ENCODE data around the gene ZNF343.
A peak's percentile ranks its signal among the peaks of the same experiment; 100 is the strongest.
"Not testable (repeated sequence)": the region's sequence is repeated elsewhere in the genome, so short reads cannot be mapped to it uniquely, and the experiment has no call there.

ZNF343 gene

DNA sequence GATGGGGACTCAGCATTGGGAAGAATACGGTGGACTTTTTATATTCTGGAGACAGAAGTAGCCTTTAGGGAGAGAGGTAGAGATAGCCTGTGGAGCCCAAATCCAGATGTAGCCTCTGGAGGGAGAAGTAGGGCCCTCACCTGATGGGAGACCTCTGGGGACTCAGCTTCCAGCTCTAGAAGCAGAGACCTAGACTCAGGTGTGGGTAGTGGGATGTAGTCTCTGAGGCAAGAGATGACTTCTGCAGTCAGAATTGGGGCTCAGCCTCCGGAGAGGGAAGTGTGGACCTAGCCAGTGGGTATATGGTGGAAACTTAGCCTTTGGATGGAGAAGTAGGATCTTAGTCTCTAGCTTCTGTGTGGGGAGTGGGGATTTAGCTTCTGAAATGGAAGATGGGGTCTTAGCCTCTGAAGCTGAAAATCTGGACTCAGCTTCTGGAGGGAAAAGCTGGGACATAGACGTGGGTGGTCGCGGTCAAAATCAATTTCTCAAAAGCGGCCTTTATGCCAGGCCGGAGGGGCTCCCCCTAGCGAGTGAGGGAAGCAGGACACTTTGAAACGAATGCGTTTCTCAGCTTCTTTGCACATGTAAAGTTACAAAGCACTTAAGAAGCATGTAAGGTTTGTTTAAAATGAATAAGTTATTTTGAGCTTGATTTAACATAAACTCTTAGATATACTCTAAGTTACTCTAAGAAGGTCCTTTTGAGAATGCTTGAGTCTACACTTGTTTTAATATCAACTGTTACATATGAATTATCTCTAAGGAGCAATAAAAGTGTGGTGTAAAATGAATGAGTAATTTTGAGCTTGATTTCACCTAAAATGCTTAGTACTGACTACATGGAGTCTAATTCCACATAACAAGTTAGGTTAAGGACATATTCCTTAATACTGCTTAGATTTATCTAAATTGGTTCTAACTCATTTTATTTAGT is 12.9 kb upstream of the ZNF343 start:
- DNase-seq, result peak; percentile 13

DNA sequence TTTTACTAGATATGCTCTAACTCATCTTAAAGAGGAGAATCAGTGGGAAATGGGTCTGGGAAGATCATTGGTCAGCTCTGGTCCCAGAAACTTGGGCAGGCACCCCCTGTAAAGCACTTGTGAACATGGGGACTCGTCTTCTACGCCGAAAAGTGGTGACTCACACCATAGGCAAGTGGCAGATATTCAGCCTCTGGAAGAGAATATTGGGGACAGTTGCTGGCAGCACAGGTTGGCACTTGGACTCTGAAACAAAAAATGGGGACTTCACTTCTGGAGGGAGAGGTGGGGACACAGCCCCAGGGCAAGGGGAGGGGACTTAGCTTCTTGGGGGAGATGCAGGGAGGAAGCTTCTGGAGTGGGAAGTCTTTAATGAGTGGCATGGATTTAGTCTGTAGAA is 11.9 kb upstream of the ZNF343 start:
- no peak for DNase-seq

DNA sequence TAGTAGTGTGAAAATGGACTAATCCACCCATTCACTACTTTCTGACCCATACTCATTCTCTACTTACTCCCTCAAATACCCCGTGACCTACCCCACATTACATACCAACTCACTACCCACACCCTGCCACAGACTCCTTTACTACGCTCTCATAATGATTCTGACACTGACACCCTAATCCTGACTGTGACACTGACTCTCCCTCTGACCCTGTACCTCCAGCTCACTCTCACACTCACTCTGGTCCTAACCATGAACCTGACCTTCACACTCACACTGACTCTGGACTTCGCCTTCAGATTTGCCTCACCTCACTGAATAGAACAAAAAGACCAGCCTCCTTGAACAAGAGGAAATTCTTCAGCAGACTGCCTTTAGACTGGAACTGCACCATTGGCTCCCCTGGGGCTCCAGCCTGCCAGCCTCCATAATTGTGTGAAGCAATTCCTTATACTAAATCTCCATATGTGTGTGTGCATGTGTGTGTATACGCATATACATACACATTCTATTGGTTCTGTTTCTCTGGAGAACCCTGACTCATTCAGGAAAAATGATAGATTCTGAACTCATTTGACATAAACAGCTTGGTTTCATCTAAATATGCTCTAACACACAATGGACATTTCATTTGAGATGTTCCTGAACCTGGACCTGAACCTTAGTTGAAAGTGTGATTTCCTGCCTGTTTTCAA is 10.5 kb upstream of the ZNF343 start:
- DNase-seq, result no peak

DNA sequence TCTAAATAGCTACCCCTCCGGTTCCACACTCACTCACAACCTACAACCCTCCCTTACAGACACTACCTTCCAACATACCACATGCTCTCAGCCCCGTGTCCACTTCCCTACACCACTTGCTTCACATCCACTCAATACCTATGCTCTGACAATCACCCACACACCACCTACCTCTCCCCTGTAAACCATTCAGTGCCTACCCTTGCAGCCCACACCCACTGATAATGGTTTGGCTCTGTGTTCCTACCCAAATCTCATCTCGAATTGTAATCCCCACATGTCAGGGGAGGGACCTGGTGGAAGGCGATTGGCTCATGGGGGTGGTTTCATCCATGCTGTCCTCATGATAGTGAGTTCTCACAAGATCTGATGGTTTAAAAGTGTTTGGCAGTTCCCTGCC is 9.8 kb upstream of the ZNF343 start:
- no peak for DNase-seq

DNA sequence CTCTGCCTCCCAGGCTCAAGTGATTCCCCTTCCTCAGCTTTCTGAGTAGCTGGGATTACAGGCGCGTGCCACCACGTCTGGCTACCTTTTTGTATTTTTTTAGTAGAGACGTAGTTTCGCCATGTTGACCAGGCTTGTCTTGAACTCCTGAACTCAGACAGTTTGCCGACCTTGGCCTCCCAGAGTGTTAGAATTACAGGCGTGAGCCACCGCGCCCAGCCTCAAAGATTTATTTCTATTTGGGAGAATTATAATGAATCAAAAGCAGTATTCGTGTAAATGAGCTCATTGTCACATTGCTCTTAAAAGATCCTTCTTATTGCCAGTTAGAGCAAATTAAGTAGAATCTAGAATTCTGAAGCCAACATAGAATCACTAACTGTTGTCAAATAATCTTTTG is 9.4 kb upstream of the ZNF343 start:
- DNase-seq, result no peak

DNA sequence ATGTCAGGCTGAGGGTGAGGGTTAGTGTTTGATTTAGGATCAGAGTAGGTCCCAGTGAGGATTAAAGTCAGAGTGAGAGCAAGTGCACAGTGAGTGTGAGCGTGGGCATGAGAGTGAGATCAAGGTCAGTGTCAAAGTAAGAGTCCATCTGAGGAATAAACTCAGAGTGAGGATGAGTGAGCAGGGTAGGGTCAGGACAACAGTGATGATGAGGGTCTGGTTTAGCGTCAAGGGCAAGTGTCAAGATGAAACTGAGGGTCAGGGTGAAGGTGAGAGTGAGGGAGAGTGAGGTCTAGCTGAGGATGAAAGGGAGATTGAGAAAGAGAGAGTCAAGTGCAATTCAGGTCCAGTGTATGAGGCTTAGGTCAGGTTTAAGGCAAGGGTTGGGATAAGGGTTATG is 7.7 kb upstream of the ZNF343 start:
- DNase-seq, result no peak

DNA sequence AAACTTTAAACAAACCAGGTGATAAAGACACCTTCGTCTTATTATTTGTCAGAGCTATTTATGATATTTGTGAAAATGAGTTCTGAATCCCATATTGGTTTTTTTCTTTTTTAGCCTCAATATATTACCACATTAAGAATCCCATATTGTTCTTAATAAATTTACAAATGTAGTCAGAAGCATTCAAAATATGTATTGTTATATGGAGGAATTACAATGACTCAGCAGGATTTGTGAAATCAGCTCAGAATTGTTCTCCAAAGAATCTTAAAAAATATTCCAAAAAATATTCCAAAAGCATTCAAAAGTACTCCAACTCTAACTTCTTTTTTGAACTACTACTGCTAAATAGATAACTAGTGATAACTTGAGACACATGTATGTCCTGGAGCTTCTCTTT is 6.5 kb upstream of the ZNF343 start:
- DNase-seq, result no peak

DNA sequence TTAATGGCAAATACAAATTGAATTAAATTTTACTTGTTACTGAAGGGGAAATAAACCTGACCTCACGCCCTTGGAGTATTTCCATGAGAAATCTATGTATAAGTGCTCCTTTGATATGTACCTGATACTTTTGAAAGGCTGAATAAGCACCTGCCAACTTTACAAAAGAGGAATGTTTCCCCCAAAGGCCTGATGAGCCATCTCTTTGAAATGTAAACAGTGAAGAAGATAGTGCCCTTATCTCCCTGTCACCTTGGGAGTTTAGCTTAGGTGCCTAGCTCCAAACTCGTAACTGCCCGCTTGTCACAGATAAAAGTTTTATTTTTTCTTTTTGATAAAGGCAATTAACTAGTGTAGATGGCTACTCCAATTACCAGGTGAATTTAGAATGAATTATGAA is 1.1 kb upstream of the ZNF343 start:
- no peak for DNase-seq

DNA sequence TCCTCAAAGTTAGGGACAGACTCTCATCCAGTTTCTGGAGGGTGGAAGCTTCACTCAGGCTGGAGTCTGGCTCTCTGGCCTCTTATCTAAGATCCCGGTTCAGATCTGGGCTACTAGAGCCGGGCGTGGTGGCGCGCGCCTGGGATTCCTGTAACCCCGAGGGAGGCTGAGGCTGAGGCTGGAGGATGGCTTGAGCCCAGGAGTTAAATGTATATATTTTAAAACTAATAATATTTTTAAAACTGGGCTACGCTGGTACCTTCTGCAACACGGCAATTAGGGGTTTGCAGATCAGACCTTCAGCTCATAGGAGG is 710 bp upstream of the ZNF343 start:
- DNase-seq, result no peak

DNA sequence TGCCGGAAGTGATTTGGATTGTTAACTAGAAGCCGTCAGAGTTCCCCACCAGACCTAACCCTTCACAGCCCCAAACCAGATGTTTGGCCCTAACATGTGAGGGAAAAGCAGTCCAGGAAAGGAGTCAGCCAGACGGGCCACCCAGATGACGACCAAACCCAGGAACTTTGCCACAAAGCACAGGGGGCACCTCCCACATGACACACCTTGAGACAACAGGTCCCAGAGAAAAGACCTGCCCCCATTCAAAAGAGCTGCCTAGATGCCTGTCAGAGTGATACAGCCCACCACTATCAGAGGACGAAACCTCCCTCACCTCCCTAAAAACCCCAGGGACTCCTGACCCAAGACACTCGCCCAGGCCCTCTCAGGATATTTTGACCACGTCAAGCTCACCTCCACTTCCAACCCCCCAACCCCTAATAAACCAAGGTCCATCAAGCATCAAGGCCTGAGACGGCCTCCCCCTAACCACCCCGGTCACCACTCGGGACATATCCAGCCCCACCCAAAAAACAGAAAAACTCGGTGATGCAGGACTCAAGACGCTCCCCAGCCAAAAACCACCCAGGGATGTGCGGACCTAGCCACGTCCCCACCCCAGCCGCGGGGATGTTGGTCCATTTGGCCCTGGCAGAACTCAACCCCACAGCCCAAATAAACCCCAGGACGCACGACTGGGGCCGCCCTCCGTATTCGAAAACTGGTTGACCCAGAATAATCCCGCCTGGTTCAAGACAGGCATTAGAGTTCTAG is 662 bp downstream of the ZNF343 start:
- no peak for DNase-seq

DNA sequence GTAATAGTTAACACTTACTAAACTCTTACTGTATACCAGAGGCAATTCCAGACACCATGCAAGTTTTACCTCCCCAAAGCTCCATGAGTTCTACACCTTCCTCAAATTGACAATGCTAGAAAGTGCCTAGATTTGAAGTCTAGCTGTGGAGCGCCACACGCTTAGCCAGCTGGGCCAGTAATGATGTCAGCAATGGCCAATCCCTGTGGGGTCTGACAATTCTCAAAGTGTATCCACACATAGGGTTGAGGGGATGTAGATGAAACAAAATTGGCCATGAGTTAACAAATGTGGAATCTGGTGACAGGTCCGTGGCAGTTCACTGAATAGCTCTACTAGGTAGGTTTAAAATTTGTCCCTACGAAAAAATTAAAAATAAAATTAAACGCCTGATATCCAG is 1.3 kb downstream of the ZNF343 start:
- DNase-seq, result no peak

DNA sequence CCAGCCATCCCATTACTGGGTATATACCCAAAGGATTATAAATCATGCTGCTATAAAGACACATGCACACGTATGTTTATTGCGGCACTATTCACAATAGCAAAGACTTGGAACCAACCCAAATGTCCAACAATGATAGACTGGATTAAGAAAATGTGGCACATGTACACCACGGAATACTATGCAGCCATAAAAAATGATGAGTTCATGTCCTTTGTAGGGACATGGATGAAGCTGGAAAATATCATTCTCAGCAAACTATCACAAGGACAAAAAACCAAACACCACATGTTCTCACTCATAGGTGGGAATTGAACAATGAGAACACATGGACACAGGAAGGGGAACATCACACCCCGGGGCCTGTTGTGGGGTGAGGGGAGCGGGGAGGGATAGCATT is 2.3 kb downstream of the ZNF343 start:
- DNase-seq, result not testable (repeated sequence)

DNA sequence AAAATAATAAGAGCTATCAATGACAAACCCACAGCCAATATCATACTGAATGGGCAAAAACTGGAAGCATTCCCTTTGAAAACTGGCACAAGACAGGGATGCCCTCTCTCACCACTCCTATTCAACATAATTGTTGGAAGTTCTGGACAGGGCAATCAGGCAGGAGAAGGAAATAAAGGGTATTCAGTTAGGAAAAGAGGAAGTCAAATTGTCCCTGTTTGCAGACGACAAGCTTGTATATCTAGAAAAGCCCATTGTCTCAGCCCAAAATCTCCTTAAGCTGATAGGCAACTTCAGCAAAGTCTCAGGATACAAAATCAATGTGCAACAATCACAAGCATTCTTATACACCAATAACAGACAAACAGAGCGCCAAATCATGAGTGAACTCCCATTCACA is 3.9 kb downstream of the ZNF343 start:
- not testable (repeated sequence) for DNase-seq

DNA sequence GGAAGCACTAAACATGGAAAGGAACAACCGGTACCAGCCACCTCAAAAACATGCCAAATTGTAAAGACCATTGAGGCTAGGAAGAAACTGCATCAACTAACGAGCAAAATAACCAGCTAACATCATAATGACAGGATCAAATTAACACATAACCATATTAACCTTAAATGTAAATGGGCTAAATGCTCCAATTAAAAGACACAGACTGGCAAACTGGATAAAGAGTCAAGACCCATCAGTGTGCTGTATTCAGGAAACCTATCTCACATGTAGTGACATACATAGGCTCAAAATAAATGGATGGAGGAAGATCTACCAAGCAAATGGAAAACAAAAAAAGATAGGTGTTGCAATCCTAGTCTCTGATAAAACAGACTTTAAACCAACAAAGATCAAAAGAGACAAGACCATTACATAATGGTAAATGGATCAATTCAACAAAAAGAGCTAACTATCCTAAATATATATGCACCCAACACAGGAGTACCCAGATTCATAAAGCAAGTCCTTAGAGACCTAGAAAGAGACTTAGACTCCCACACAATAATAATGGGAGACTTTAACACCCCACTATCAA is 5.8 kb downstream of the ZNF343 start:
- not testable (repeated sequence) for DNase-seq

DNA sequence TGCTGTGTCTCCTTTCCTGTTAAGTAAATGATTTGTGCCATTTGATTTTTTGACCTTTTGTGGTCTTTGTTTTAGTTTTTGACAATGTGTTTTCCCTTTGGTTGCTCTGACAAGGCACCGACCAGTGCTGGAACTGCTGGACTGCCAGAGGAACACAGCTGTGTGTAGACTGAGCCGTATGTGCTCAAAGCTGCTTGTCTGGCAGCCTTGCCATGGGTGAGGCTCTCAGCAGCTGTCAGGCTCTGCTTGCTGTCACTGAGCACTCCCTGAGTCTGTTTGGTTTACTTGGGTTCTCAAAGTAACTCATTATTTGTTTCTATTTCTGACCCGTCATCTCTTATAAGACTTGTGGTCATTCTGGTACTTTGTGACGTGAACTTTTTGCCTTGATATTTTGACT is 23.1 kb downstream of the ZNF343 start:
- no peak for DNase-seq

DNA sequence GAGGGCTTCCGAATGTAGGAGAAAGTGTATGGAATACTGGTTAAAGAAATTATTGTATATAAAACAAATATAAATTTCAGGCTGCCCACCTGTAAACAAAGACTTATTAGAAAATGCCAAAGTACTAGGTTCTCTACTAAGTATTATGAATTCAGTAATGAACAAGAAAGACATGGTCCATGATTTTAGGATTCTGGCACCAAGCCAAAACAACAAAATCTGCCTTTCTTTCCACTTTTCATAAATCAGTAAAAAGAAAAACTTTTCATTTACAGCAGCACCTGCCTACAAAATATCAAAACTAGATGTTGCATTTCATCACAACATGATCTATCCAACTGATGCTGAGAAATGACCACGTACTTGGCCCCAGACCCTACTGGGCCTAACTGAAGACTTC is 23.6 kb downstream of the ZNF343 start:
- DNase-seq, result no peak

DNA sequence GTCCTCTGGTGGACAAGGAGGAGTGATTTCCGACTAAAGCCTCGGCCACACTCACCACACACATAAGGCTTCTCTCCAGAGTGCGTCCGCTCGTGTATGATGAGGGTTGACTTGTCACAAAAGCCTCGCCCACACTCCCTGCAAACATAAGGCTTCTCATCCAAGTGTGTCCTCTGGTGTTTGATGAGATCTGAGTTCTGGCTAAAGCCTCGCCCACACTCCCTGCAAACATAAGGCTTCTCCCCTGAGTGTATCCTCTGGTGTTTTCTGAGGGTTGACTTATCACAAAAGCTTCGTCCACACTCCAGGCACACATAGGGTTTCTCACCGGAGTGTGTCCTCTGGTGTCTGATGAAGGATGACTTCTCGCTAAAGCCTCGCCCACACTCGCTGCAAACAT is 25.2 kb downstream of the ZNF343 start:
- no peak for DNase-seq

DNA sequence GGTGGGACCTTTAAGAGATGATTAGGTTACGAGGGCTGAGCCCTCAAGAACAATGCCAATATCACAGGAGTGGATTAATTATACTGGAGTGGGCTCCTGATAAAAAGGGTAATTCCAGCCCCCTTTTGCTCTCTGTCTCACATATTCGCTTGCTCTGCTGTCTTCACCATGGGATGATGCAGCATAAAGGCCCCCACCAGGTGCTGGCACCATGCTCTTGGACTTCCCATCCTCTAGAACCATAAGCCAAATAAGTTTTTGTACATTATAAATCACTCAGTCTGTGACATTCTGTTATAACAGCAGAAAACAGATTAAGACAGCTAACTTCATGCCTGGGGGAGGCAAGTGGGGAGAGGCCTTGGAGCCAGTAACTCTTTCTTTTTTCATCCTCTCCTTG is 28.3 kb downstream of the ZNF343 start:
- no peak for DNase-seq

DNA sequence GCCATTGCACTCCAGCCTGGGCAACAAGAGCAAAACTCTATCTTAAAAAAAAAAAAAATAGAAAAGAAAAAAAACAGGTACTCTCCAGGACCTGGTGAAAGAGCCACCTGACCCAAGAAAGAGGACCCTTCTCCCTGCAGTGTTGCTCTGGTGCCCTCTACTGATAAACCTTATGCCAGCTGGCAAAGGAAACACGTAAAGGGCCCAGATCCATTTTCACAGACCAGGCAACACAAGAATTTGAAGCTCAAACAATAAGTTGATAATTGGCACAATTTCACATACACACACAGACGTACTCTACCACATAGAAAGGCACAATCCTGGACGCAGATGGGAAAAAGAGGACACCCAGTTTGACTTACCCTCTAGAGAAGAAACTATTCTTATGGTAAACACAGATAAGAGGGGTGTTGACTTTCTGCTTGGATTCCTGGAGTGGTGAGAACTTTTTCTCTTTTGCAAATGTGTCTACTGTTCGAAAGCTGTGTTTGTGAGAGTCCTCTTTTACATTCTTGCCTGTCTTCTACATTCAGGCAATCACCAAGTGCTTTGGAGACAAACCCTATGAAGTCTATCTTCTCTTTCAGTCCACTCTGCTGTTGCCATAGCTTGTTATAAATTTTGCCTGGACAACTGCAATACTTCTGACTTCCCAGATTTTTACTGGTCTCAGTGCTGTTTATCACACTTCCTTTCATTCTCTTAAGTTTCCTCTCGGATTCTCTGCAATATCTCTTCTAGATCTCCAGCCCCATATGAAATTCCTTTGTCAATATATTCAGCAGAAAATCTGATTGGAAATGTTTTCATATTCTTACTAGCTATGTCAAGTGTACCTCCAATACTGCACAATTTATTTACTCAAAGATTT is 31.7 kb downstream of the ZNF343 start:
- DNase-seq, result peak; percentile 12

DNA sequence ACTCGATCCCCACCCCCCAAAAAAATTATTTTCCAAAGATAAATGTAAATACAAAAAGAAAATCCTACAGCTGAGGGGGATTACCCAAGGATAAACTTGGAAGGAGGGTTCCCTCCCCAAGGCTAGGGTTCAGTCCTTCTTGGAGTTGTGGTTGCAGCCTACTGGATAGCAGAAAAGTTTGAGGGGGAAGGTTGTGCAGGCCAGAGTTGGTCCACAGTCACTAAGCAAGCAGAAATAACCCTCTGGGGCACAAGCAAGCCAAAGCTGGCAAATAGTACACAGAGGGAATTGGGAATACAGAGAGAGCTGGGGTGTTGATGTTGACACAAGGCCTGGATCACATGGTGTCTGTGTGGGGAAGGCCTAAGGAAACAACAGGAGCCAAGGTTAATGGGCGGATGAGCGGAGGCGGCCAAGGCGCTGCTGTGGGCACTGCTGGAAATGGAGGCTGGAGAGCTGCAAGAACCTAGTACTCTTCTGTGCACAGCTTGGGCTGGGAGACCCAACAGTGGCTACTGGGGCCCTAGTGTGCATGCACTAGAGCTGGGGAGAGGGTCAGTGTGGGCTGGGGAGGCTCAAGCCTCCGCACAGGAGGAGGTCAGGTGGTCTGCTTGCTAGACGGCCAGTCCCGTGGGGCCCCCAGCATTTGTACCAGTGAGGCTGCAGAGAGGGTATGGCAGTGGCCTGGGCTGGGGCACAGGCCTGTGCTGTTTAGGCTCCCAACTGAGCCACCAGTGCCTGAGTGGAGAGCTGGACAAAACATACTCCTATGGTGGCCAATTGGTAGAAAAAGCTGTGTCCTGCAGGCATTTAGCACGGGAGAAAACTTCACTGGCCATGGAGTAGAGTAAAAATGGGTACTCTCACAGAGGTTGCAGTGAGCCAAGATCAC is 32.6 kb downstream of the ZNF343 start:
- no peak for DNase-seq

DNA sequence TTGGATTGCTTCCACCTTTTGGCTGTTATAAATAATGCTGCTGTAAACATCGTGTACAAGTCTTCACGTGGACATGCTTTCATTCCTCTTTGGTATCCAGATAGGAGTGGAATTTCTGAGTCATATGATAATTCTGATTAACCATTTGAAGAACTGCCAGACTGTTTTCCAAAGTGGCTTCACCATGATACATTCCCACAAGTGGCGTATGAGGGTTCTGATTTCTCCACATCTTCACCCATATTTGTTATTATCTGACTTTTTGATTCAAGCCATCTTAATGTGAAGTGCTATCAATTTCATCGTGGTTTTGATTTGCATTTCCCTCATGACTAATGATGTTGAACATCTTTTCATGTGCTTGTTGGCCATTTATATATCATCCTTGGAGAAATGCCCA is 35.2 kb downstream of the ZNF343 start:
- no peak for DNase-seq
